GM23248 (cell line): ENCODE results near the gene PKNOX2. TPM values are rescaled to one million over a fixed set of nuclear protein-coding genes. Genes with fewer than 3 reads are reported as not detected.

Experiments used
- DNase-seq: peaks from one replicate; pipeline ENCODE4 v3.0.0-alpha.2; 2015
- H2AFZ ChIP-seq: fragments of 200-600 bp; sonication (generic); 2 replicates; pipeline ENCODE4 v1.6.1; 2016; ENCODE audit warnings: antibody characterized with exemption
- H3F3A ChIP-seq: fragments of 200-600 bp; sonication (generic); 2 replicates; pipeline ENCODE4 v1.6.1; 2016; ENCODE audit warnings: mild to moderate bottlenecking, antibody characterized with exemption, mixed run types; ENCODE audit not compliant: insufficient read depth
- H3K27ac ChIP-seq: fragments of 200-600 bp; sonication (generic); 2 replicates; pipeline ENCODE4 v1.5.1; 2016; ENCODE audit warnings: mild to moderate bottlenecking
- H3K27me3 ChIP-seq: fragments of 200-600 bp; sonication (generic); replicated peaks from 2 replicates; pipeline ENCODE4 v1.6.1; 2016; ENCODE audit warnings: mild to moderate bottlenecking; ENCODE audit not compliant: insufficient read depth
- H3K36me3 ChIP-seq: fragments of 200-600 bp; sonication (generic); 2 replicates; pipeline ENCODE4 v1.6.1; 2016; ENCODE audit warnings: low read depth, mild to moderate bottlenecking
- H3K4me1 ChIP-seq: fragments of 200-600 bp; sonication (generic); 2 replicates; pipeline ENCODE4 v1.6.1; 2016; ENCODE audit warnings: mild to moderate bottlenecking; ENCODE audit not compliant: insufficient read depth
- H3K4me2 ChIP-seq: fragments of 200-600 bp; sonication (generic); one replicate; pipeline ENCODE4 v1.6.1; 2016; ENCODE audit warnings: mild to moderate bottlenecking; ENCODE audit not compliant: unreplicated experiment
- H3K4me3 ChIP-seq: fragments of 200-600 bp; sonication (generic); 2 replicates; pipeline ENCODE4 v1.5.1; 2016; ENCODE audit warnings: mild to moderate bottlenecking
- H3K79me2 ChIP-seq: fragments of 200-600 bp; sonication (generic); 2 replicates; pipeline ENCODE4 v1.6.1; 2016; ENCODE audit warnings: mild to moderate bottlenecking; ENCODE audit not compliant: insufficient read depth
- H3K9ac ChIP-seq: fragments of 200-600 bp; sonication (generic); 2 replicates; pipeline ENCODE4 v1.6.1; 2016; ENCODE audit warnings: mild to moderate bottlenecking
- H3K9me2 ChIP-seq: fragments of 200-600 bp; sonication (generic); 2 replicates; pipeline ENCODE4 v1.6.1; 2016; ENCODE audit warnings: mixed run types, mild to moderate bottlenecking, moderate library complexity; ENCODE audit not compliant: insufficient read depth
- H3K9me3 ChIP-seq: fragments of 200-600 bp; sonication (generic); one replicate; pipeline ENCODE4 v1.6.1; 2017; ENCODE audit warnings: low read depth
- H4K20me1 ChIP-seq: fragments of 200-600 bp; sonication (generic); 2 replicates; pipeline ENCODE4 v1.6.0; 2016; ENCODE audit not compliant: insufficient read depth
- EZH2 ChIP-seq: fragments of 200-600 bp; sonication (generic); IDR thresholded peaks from 2 replicates; pipeline ENCODE4 v1.6.1; 2018; ENCODE audit warnings: antibody characterized with exemption, mild to moderate bottlenecking; ENCODE audit not compliant: insufficient read depth, poor library complexity, severe bottlenecking
- EZH2phosphoT487 ChIP-seq: fragments of 200-600 bp; sonication (generic); IDR thresholded peaks from 2 replicates; pipeline ENCODE4 v1.6.1; 2018; ENCODE audit warnings: antibody characterized with exemption, moderate library complexity, mild to moderate bottlenecking, low read depth; ENCODE audit not compliant: insufficient read depth
- WGBS, 2 experiments: methylation state at CpG; one replicate each; pipeline ENCODE4 v1.1.6; 2015 to 2017; ENCODE audit warnings: low lambda C conversion rate in 2 of 2, low coverage in 1 of 2; ENCODE audit errors: missing lambda C conversion rate in 2 of 2; 5-methylcytosine and 5-hydroxymethylcytosine counted together
- in situ Hi-C: fragments of 300-500 bp; cut with MboI; formaldehyde crosslinking; loops from 2 replicates; pipeline ENCODE4 v1.15.0; 2020
- polyA plus RNA-seq: library from polyadenylated mRNA; unstranded; fragments of >200 nt; fragmentation: Nextera tagmentation; extraction: Ambion mirVana; gene quantifications from 2 replicates; pipeline ENCODE4 v1.2.1, GENCODE V29; 2016
- total RNA-seq: library from RNA; depleted of rRNA; stranded (reverse); fragments of >200 nt; shearing (Covaris generic); gene quantifications from 2 replicates; pipeline ENCODE4 v1.2.3, GENCODE V29; 2014

PKNOX2 gene
- total and polyA plus RNA-seq, 2 experiments from 2014 or later: 0.21 to 0.76 TPM

DNA sequence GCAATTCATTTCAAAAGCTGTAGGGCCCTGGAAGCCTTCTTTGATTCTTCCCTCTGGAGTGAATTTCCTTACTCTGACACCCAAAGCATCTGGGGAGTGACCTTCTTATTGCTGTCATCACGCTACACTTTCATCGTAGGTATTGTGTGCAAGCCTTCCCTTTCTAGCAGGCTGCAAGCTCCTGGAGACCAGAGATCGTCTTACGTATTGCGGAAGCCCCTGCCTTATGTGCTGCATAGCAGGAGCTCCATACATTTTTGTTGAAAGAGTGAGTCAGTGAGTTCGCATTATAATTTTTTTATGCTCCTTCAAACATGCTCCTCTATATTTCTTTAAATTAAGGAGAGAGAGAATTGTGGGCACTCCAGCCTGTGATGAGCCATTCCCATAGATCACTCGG lies 32.0 kb upstream of the PKNOX2 start:
- Histone ChIP-seq H3K9me2 (no peaks in the 10 kb centered on the region), H4K20me1 (no peaks in the 10 kb centered on the region), H2AFZ (no peak overlapping the region), H3K4me3 (no peak overlapping the region), H3K27me3 (peaks cover 17% of the 10 kb centered on the region), H3K27ac (no peak overlapping the region), H3K36me3 (no peaks in the 10 kb centered on the region), H3K9me3 (no peaks in the 10 kb centered on the region), H3K4me1 (peaks cover 4% of the 10 kb centered on the region; the same call in 1 of the 2 replicates), H3F3A (no peaks in the 10 kb centered on the region), H3K79me2 (no peaks in the 10 kb centered on the region), H3K9ac (no peak overlapping the region), H3K4me2 (no peak overlapping the region)
- 57 to 60% methylated on average over 7 of the region's 7 CpGs for WGBS, 2 experiments
- TF ChIP-seq EZH2: no peak
- in situ Hi-C loops: no loop called here
- DNase-seq: no peak

DNA sequence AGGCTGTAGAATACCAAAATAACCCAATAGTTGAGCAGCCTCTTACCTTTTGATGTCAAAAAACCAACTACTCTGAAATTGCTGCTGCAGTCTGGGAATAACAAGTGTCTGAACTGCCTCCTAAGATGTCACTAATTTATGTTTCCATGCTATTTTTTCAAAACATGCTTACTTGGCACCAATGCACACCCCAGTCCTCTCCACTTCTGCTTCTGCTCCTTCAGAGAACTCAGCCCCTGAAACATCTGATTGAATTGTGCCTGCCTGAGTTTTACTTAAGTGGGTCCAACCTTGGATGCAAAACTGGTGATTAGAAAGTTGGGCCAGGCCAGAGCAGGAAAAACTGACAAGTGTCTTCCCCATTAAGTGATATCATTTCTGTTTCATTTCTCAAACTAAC lies 28.6 kb upstream of the PKNOX2 start:
- H3K27ac ChIP-seq: no peak overlapping the region
- no peak overlapping the region for H3K4me2 ChIP-seq
- H3K4me3 ChIP-seq: no peak overlapping the region
- H3K9ac ChIP-seq: no peak overlapping the region
- no peaks in the 10 kb centered on the region for H3F3A ChIP-seq
- H2AFZ ChIP-seq: no peak overlapping the region
- in situ Hi-C loops: no loop called here
- TF ChIP-seq EZH2phosphoT487 (no peak), EZH2 (no peak)
- H3K79me2 ChIP-seq: no peaks in the 10 kb centered on the region
- no peaks in the 10 kb centered on the region for H3K9me3 ChIP-seq
- no peaks in the 10 kb centered on the region for H3K4me1 ChIP-seq
- no peaks in the 10 kb centered on the region for H4K20me1 ChIP-seq
- no peak for DNase-seq
- H3K36me3 ChIP-seq: no peaks in the 10 kb centered on the region
- peaks cover 17% of the 10 kb centered on the region for H3K27me3 ChIP-seq
- no peaks in the 10 kb centered on the region for H3K9me2 ChIP-seq

DNA sequence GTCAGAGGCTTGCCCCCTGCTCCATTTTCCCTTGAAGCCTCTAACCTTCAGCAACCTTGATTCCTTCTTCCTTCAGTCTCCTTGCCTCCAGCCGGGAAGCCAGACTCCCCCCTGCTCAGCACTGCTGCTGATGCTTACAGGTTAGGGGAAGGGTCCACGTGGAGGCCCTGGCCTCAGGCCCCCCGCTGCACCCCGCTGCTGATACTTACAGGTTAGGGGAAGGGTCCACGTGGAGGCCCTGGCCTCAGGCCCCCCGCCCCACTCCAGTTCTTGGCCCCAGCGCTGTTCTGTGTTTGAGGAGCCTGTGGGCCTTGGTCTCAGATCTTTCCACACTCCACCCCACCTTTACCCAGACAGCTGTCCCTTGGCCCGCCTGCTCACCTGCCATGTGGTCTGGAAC lies 25.6 kb upstream of the PKNOX2 start:
- whole genome bisulfite sequencing, 2 experiments: 60 to 71% methylated on average over 5 to 8 of the region's 8 CpGs
- no peak overlapping the region for H2AFZ ChIP-seq
- no peaks in the 10 kb centered on the region for H3F3A ChIP-seq
- no peak for DNase-seq
- no peak overlapping the region for H3K4me3 ChIP-seq
- no peaks in the 10 kb centered on the region for H3K36me3 ChIP-seq
- no peaks in the 10 kb centered on the region for H3K4me1 ChIP-seq
- H3K9me2 ChIP-seq: no peaks in the 10 kb centered on the region
- no peak overlapping the region for H3K9ac ChIP-seq
- H4K20me1 ChIP-seq: no peaks in the 10 kb centered on the region
- H3K79me2 ChIP-seq: no peaks in the 10 kb centered on the region
- in situ Hi-C loops: no loop called here
- H3K27me3 ChIP-seq: peaks cover 11% of the 10 kb centered on the region
- TF ChIP-seq EZH2phosphoT487 (no peak), EZH2 (no peak)
- no peak overlapping the region for H3K4me2 ChIP-seq
- no peak overlapping the region for H3K27ac ChIP-seq
- no peaks in the 10 kb centered on the region for H3K9me3 ChIP-seq

DNA sequence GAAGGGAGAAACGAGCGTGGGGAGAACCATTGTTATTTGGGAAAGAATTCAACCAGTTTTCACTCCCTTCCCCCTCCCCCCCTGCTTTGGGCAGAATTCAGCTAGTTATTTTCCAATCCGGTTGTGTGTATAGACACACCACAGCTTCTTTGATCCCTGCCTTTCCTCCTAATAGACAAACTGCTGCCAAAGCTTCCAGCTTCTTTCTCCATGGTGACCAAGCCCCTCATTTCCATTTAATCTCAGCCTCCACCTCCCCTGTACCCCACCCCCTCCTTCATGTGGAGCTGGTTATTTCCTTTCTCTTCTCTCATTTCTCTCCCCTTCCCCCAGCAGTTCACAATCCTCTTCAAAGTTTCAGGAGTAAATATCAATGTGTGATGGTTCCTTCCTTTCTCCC lies 24.8 kb upstream of the PKNOX2 start:
- Histone ChIP-seq H3K4me3 (no peak overlapping the region), H3K79me2 (no peaks in the 10 kb centered on the region), H3K4me1 (no peaks in the 10 kb centered on the region), H3K9me2 (no peaks in the 10 kb centered on the region), H2AFZ (no peak overlapping the region), H3K4me2 (no peak overlapping the region), H3F3A (no peaks in the 10 kb centered on the region), H3K27me3 (peaks cover 11% of the 10 kb centered on the region; the same call in 1 of the 2 replicates), H3K9me3 (no peaks in the 10 kb centered on the region), H3K9ac (no peak overlapping the region), H4K20me1 (no peaks in the 10 kb centered on the region), H3K36me3 (no peaks in the 10 kb centered on the region), H3K27ac (no peak overlapping the region)
- DNase-seq: no peak
- TF ChIP-seq EZH2phosphoT487 (no peak), EZH2 (no peak)
- 40 to 56% methylated on average over 3 of the region's 3 CpGs for WGBS, 2 experiments
- in situ Hi-C loops: loop anchor here (10.0 kb wide), 1 partner anchor 165 kb away; no protein-coding TSS in a partner anchor

DNA sequence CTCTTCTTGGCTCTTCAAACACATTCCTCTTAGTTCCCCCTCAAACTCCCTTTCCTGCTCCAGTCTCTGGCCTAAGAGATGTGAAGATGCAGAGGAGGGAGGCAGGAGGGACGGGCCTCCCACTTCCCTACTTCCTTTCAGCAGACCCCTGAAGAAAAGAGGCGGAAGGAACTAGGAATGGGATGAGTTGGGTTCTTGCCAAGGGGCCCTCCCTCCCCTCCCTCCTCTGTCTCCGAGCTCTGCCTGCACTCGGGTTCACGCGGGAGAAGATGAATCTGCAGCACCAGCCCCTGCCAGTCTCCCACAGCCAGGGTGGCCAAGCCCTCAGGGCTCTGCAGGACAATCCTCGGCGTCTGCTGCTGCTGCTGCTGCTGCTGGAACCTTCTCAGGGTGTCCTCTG lies 24.3 kb upstream of the PKNOX2 start:
- TF ChIP-seq EZH2 (no peak), EZH2phosphoT487 (no peak)
- H2AFZ ChIP-seq: no peak overlapping the region
- H3K27ac ChIP-seq: no peak overlapping the region
- WGBS, 2 experiments: 28 to 33% methylated on average over 6 to 8 of the region's 8 CpGs
- H3K4me2 ChIP-seq: no peak overlapping the region
- H3K79me2 ChIP-seq: no peaks in the 10 kb centered on the region
- no peaks in the 10 kb centered on the region for H3K9me3 ChIP-seq
- H3K36me3 ChIP-seq: no peaks in the 10 kb centered on the region
- H3K4me3 ChIP-seq: no peak overlapping the region
- H3K9me2 ChIP-seq: no peaks in the 10 kb centered on the region
- H4K20me1 ChIP-seq: no peaks in the 10 kb centered on the region
- H3F3A ChIP-seq: no peaks in the 10 kb centered on the region
- no peak overlapping the region for H3K9ac ChIP-seq
- no peaks in the 10 kb centered on the region for H3K4me1 ChIP-seq
- DNase-seq: no peak
- in situ Hi-C loops: loop anchor here (10.0 kb wide), 1 partner anchor 165 kb away; no protein-coding TSS in a partner anchor
- H3K27me3 ChIP-seq: peaks cover 10% of the 10 kb centered on the region; the same call in 1 of the 2 replicates
